GM12878 (cell line): ENCODE measurements around the gene SLC25A11. TPM values are rescaled to one million over a fixed set of nuclear protein-coding genes. Genes with fewer than 3 reads are reported as not detected.

Source experiments
- BHLHE40 ChIP-seq, 2 experiments: fragments of 450-650 bp in 1 of 2; IDR thresholded peaks; 2 replicates each; pipeline ENCODE4 v1.6.1; 2011 to 2017; ENCODE audit warnings: low read depth in 2 of 2, borderline replicate concordance in 1 of 2, improper control_type of control experiment in 1 of 2, low read length in 1 of 2, mild to moderate bottlenecking in 1 of 2
- BRCA1 ChIP-seq: IDR thresholded peaks from 2 replicates; pipeline ENCODE4 v1.6.1; 2011; ENCODE audit warnings: low read depth, low read length, improper control_type of control experiment
- CBFB ChIP-seq: IDR thresholded peaks from 2 replicates; pipeline ENCODE4 v1.6.1; 2016; ENCODE audit warnings: antibody characterized with exemption, low read depth
- CHD4 ChIP-seq: fragments of 200-600 bp; sonication (generic); IDR thresholded peaks from 2 replicates; pipeline ENCODE4 v1.6.1; 2016; ENCODE audit warnings: mild to moderate bottlenecking
- E2F4 ChIP-seq: IDR thresholded peaks from 2 replicates; pipeline ENCODE4 v1.6.1; 2012; ENCODE audit warnings: low read depth, low read length, improper control_type of control experiment
- EED ChIP-seq: sonication (generic); IDR thresholded peaks from 2 replicates; pipeline ENCODE4 v1.6.1; 2016; ENCODE audit warnings: antibody characterized with exemption, low read depth
- FOXK2 ChIP-seq: fragments of 450-650 bp; IDR thresholded peaks from 2 replicates; pipeline ENCODE4 v1.6.1; 2017; ENCODE audit warnings: mild to moderate bottlenecking, moderate library complexity
- IKZF1 ChIP-seq: fragments of 450-650 bp; conservative IDR thresholded peaks from 2 replicates; pipeline ENCODE4 v1.6.1; 2017; ENCODE audit warnings: antibody characterized with exemption, mild to moderate bottlenecking
- IRF4 ChIP-seq: IDR thresholded peaks from 2 replicates; pipeline ENCODE4 v1.6.1; 2011; ENCODE audit warnings: low read depth, low read length
- NFYA ChIP-seq: IDR thresholded peaks from 2 replicates; pipeline ENCODE4 v1.6.1; 2011; ENCODE audit warnings: low read depth, mild to moderate bottlenecking, low read length, improper control_type of control experiment, borderline replicate concordance
- RAD51 ChIP-seq: fragments of 450-650 bp; IDR thresholded peaks from 2 replicates; pipeline ENCODE4 v1.6.1; 2016; ENCODE audit warnings: moderate library complexity, mild to moderate bottlenecking, inconsistent platforms
- STAT1 ChIP-seq: fragments of 450-650 bp; conservative IDR thresholded peaks from 2 replicates; pipeline ENCODE4 v1.6.1; 2014; ENCODE audit warnings: antibody characterized with exemption, mild to moderate bottlenecking
- SUZ12 ChIP-seq: fragments of 200-600 bp; sonication (generic); IDR thresholded peaks from one replicate; pipeline ENCODE4 v1.6.1; 2018; ENCODE audit warnings: antibody characterized with exemption, mild to moderate bottlenecking; ENCODE audit not compliant: unreplicated experiment
- USF2 ChIP-seq: IDR thresholded peaks from 2 replicates; pipeline ENCODE4 v1.6.1; 2011; ENCODE audit warnings: low read depth, low read length, improper control_type of control experiment, borderline replicate concordance
- ZNF207 ChIP-seq: fragments of 450-650 bp; IDR thresholded peaks from 2 replicates; pipeline ENCODE4 v1.6.1; 2014; ENCODE audit warnings: antibody characterized with exemption, mild to moderate bottlenecking, borderline replicate concordance
- ZNF217 ChIP-seq: fragments of 450-650 bp; IDR thresholded peaks from 2 replicates; pipeline ENCODE4 v1.6.1; 2017; ENCODE audit warnings: antibody characterized with exemption, mild to moderate bottlenecking
- ZNF384 ChIP-seq: IDR thresholded peaks from 2 replicates; pipeline ENCODE4 v1.6.1; 2012; ENCODE audit warnings: low read depth, mild to moderate bottlenecking, low read length, improper control_type of control experiment, borderline replicate concordance
- polyA plus RNA-seq, 11 experiments: library from polyadenylated mRNA; depleted of rRNA in 4 of 11; unstranded in 6 of 11; stranded (reverse) in 5 of 11; fragments of >200 nt; fragmentation: Nextera tagmentation in 4 of 11; fragmentation: Illumina TruSeq in 1 of 11; extraction: Ambion mirVana in 4 of 11; extraction: Trizol in 1 of 11; gene quantifications; 1 replicate in 1 of 11; 2 replicates in 10 of 11; pipeline versions ENCODE4 v1.2.1 to v1.2.3, GENCODE V29; 2011 to 2016; ENCODE audit warnings: inconsistent platforms in 2 of 11, missing spikeins in 2 of 11, low read depth in 1 of 11
- total RNA-seq, 4 experiments: library from RNA; depleted of rRNA in 3 of 4; stranded (reverse); fragments of >200 nt in 3 of 4; fragmentation: Illumina TruSeq in 1 of 4; extraction: Trizol in 1 of 4; gene quantifications; 2 replicates each; pipeline versions ENCODE4 v1.2.1 to v1.2.3, GENCODE V29; 2013 to 2021
- TF ChIP-seq, protein P1 (sequence below): IDR thresholded peaks from 2 replicates; pipeline ENCODE4 v1.6.1; 2012; ENCODE audit warnings: mild to moderate bottlenecking, low read depth, low read length
- TF ChIP-seq, protein P2 (sequence below): fragments of 450-650 bp; IDR thresholded peaks from 2 replicates; pipeline ENCODE4 v1.6.1; 2017; ENCODE audit warnings: mild to moderate bottlenecking
- TF ChIP-seq, protein P3 (sequence below): IDR thresholded peaks from 2 replicates; pipeline ENCODE4 v1.6.1; 2011; ENCODE audit warnings: low read depth, mild to moderate bottlenecking, low read length, moderate library complexity, borderline replicate concordance; ENCODE audit errors: extremely low read depth
- TF ChIP-seq, protein P4 (sequence below): fragments of 450-650 bp; IDR thresholded peaks from 2 replicates; pipeline ENCODE4 v1.6.1; 2016; ENCODE audit warnings: mild to moderate bottlenecking

The SLC25A11 gene
- total and polyA plus RNA-seq, 10 of the 15 experiments (the other 5 are each of a cell fraction or from before 2014, with no cell fraction given) = 5.8 to 142 (median 65.0) TPM

DNA sequence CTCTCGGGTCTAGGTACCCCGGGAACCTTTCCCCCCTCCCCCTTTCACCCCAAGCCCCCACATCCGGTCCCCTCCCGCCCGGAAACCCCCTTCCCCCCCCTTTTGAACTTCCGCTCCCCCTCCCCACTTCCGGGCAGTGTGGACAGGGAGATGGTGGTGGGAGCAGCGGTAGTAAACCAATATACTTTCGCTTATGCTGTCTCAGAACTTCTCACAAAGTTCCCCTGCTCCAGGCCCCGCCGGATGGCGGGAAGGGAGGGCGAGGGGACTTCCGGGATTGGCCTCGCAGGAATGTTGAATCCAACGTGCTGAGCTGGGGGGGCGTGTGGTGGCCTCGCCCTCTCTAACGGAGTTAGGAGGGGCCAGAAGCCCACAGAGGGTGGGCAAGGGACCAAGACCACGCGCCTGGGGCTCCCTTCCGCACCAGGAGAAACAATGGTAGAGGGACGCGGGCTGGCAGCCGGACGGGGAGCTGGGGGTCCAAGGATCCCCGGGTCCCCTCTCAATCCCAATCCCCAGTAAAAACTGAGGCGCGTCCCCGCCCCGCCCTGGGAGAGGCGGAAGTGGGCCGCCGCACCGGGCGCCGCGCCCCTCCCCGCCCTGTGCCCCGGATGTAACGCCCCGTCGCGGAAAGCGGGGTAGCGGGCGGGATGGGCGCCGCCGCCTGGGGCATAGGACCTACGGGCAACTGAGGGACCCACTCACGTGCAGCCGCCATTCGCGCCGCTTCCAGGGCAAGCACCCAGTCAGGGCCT lies 7.7 kb upstream of the SLC25A11 start (continued):
- TF ChIP-seq, protein P1, sequence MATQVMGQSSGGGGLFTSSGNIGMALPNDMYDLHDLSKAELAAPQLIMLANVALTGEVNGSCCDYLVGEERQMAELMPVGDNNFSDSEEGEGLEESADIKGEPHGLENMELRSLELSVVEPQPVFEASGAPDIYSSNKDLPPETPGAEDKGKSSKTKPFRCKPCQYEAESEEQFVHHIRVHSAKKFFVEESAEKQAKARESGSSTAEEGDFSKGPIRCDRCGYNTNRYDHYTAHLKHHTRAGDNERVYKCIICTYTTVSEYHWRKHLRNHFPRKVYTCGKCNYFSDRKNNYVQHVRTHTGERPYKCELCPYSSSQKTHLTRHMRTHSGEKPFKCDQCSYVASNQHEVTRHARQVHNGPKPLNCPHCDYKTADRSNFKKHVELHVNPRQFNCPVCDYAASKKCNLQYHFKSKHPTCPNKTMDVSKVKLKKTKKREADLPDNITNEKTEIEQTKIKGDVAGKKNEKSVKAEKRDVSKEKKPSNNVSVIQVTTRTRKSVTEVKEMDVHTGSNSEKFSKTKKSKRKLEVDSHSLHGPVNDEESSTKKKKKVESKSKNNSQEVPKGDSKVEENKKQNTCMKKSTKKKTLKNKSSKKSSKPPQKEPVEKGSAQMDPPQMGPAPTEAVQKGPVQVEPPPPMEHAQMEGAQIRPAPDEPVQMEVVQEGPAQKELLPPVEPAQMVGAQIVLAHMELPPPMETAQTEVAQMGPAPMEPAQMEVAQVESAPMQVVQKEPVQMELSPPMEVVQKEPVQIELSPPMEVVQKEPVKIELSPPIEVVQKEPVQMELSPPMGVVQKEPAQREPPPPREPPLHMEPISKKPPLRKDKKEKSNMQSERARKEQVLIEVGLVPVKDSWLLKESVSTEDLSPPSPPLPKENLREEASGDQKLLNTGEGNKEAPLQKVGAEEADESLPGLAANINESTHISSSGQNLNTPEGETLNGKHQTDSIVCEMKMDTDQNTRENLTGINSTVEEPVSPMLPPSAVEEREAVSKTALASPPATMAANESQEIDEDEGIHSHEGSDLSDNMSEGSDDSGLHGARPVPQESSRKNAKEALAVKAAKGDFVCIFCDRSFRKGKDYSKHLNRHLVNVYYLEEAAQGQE = no peak
- TF ChIP-seq ZNF207 (no peak), NFYA (no peak), EED (peak; percentile 54; the same call in 1 of the 2 replicates), ZNF217 (no peak), RAD51 (no peak), STAT1 (no peak), E2F4 (peak; percentile 57; the same call in 1 of the 2 replicates), CHD4 (no peak), FOXK2 (no peak), SUZ12 (no peak), CBFB (peak; percentile 51; the same call in 1 of the 2 replicates), USF2 (no peak), BRCA1 (no peak), IKZF1 (peak; percentile 80), ZNF384 (no peak), IRF4 (0 out of 2 replicates have a peak, but pooled peaks have one; percentile 18), BHLHE40 (IDR thresholded peaks at IDR 0.05; ENCODE audit: borderline replicate concordance in 1 of 2, low read depth in 2 of 2, low read length in 1 of 2) (peak; percentile 53 to 92; a peak in 3 of 4 replicates)
- TF ChIP-seq, protein P2, sequence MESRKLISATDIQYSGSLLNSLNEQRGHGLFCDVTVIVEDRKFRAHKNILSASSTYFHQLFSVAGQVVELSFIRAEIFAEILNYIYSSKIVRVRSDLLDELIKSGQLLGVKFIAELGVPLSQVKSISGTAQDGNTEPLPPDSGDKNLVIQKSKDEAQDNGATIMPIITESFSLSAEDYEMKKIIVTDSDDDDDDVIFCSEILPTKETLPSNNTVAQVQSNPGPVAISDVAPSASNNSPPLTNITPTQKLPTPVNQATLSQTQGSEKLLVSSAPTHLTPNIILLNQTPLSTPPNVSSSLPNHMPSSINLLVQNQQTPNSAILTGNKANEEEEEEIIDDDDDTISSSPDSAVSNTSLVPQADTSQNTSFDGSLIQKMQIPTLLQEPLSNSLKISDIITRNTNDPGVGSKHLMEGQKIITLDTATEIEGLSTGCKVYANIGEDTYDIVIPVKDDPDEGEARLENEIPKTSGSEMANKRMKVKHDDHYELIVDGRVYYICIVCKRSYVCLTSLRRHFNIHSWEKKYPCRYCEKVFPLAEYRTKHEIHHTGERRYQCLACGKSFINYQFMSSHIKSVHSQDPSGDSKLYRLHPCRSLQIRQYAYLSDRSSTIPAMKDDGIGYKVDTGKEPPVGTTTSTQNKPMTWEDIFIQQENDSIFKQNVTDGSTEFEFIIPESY = no peak
- TF ChIP-seq, protein P3, sequence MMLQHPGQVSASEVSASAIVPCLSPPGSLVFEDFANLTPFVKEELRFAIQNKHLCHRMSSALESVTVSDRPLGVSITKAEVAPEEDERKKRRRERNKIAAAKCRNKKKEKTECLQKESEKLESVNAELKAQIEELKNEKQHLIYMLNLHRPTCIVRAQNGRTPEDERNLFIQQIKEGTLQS = no peak
- TF ChIP-seq, protein P4, sequence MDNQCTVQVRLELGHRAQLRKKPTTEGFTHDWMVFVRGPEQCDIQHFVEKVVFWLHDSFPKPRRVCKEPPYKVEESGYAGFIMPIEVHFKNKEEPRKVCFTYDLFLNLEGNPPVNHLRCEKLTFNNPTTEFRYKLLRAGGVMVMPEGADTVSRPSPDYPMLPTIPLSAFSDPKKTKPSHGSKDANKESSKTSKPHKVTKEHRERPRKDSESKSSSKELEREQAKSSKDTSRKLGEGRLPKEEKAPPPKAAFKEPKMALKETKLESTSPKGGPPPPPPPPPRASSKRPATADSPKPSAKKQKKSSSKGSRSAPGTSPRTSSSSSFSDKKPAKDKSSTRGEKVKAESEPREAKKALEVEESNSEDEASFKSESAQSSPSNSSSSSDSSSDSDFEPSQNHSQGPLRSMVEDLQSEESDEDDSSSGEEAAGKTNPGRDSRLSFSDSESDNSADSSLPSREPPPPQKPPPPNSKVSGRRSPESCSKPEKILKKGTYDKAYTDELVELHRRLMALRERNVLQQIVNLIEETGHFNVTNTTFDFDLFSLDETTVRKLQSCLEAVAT = peak; percentile 85
